AG09309 (cell line): Measurements from ENCODE around the gene CMTM7.

Source experiments
- DNase-seq: peaks from one replicate; pipeline ENCODE4 v3.0.0-alpha.2; 2010; ENCODE audit warnings: low read depth
- H3K4me3 ChIP-seq: 2 replicates; pipeline ENCODE4 v1.5.1; 2011; ENCODE audit warnings: mild to moderate bottlenecking, low read depth, low read length, moderate library complexity; ENCODE audit not compliant: control insufficient read depth
- TF ChIP-seq, protein P1 (sequence below): IDR thresholded peaks from 2 replicates; pipeline ENCODE4 v1.5.1; 2011; ENCODE audit warnings: mild to moderate bottlenecking, low read depth, low read length, inconsistent platforms; ENCODE audit not compliant: insufficient read depth, control insufficient read depth; ENCODE audit errors: missing control alignments

Gene CMTM7

DNA sequence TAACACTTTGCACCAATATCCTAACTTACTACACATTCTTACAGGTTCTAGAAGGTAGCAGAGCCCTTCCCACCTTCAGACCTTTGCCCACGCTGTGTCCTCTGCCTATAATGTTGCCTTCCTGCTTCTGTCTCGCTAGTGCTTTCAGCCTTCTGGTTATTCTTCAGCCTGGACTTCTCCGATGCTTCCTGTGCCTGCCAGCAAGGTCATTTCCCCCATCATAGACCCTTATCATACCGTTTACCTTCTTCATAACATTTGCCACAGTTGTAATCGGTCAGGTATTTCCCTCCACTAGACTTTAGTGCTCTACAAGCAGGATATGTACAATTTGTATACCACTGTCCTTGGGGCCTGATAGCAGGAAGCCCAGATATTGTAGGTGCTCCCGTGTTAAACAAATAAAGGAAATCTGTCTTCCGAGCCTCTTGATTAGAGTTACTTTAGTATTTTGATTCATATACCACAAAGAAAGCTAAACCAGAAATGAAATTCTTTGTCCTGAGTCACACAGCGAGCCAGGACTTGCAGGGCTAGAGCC is 35.8 kb upstream of the CMTM7 start:
- DNase-seq = no peak
- TF ChIP-seq, protein P1, sequence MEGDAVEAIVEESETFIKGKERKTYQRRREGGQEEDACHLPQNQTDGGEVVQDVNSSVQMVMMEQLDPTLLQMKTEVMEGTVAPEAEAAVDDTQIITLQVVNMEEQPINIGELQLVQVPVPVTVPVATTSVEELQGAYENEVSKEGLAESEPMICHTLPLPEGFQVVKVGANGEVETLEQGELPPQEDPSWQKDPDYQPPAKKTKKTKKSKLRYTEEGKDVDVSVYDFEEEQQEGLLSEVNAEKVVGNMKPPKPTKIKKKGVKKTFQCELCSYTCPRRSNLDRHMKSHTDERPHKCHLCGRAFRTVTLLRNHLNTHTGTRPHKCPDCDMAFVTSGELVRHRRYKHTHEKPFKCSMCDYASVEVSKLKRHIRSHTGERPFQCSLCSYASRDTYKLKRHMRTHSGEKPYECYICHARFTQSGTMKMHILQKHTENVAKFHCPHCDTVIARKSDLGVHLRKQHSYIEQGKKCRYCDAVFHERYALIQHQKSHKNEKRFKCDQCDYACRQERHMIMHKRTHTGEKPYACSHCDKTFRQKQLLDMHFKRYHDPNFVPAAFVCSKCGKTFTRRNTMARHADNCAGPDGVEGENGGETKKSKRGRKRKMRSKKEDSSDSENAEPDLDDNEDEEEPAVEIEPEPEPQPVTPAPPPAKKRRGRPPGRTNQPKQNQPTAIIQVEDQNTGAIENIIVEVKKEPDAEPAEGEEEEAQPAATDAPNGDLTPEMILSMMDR = no peak
- no peak overlapping the region for H3K4me3 ChIP-seq

DNA sequence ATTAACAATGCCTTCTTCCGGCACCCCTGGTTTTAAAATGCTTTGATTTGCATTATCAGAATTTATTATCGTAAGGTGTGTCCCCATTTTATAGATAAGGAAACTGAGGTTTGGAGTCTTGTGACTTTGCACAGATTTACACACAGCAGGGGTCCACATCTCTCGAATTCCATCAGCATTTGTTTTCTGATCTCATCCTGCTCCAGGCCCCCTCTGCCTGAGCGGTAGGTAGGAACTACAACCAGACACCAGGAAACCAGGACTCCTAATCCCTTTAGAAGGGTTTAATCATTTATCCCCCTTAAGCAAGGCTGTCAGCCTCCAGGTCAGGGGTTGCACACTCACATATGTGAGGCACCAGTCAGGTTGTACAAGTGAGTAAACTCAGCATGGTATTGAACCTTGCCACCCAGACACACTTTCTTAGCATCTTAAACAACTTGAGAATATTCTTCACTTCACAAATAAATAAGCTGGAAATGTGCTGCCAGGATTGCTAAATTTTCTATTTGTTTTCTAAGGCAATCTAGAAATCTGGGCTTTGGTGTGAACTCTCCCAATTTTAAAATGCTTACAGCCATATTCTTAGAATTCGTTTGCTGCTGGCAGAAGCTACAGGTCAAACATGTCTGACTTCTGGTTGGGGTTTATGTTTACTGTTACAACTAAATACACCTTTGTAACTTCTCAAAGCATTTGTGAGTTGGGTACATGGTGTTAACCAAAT is 31.7 kb upstream of the CMTM7 start:
- DNase-seq = no peak
- TF ChIP-seq, protein P1 = no peak
- H3K4me3 ChIP-seq = no peak overlapping the region

DNA sequence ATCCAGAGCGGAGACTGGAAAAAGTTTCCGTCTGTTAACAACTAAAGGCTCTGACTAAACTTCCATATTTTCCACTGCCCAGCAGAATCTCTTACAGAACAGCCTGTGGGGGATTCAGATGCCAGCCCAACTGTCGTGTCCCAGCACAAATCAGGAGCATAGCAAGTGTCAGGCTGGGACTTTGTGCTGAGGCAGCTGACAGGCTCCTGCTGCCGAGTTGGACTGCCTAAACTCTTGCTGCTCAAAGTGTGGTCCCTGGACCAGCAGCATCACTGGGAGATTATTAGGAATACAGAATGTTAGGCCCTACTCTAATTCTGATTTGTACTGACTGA is 31.2 kb upstream of the CMTM7 start:
- no peak overlapping the region for H3K4me3 ChIP-seq
- TF ChIP-seq, protein P1 = no peak
- no peak for DNase-seq

DNA sequence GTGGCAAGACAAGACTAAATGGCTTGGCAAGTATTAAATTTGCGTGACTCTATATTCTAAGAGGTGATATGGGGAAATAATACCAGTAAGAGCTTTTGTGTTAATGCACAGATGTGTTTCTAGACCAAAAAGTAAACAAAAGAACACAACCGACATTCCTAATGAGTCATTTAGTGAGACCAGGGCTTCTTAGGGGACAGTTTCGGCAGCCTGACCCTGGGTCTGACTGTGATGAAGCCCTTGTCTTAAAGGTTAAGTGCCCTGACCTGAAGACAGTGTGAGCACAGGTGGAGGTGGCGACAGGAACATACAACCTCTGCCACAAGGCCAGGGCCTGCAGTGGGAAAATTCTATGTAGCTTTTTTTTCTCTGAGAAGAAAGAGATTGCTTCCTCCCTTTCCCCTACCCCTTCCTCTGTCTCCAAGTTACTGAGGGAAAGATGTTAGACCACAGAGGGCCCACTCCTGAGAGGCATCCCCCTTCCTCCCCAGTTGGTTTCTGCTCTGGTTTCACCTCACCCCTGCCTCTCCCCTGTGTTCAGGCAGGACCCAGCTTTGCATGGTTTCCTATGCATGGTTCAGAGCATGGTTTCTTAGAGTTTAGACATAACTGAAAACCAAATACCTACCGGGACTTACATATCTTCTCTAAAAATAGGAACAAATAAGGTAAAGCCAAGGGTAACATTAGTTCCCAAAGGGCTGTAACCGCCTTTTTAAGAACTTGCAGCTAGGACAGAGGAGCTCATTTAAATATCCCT is 24.8 kb upstream of the CMTM7 start:
- no peak overlapping the region for H3K4me3 ChIP-seq
- DNase-seq = no peak

DNA sequence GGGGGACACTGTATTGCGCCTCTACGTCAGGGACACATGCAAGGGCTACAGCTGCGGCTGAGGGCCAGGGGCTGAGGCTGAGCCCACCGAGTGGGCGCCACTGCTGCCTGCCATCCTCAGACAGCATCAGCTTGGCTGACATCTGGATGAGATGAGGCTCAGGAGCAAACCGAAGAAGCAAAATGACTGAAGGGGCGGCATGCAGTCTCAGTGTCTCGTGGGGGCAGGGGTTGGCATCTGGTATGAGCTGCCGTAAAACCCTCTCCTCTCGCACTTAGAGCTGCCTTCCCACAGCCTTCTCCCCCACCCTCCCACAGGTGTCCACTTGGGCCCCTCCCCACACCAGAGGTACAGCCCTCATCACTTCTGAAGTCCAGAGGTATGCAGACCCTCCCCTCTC is 24.2 kb upstream of the CMTM7 start:
- TF ChIP-seq, protein P1 = no peak
- no peak overlapping the region for H3K4me3 ChIP-seq
- no peak for DNase-seq

More for the DNA sequence above, 24.8 kb upstream of the CMTM7 start:
- TF ChIP-seq, protein P1 = no peak

DNA sequence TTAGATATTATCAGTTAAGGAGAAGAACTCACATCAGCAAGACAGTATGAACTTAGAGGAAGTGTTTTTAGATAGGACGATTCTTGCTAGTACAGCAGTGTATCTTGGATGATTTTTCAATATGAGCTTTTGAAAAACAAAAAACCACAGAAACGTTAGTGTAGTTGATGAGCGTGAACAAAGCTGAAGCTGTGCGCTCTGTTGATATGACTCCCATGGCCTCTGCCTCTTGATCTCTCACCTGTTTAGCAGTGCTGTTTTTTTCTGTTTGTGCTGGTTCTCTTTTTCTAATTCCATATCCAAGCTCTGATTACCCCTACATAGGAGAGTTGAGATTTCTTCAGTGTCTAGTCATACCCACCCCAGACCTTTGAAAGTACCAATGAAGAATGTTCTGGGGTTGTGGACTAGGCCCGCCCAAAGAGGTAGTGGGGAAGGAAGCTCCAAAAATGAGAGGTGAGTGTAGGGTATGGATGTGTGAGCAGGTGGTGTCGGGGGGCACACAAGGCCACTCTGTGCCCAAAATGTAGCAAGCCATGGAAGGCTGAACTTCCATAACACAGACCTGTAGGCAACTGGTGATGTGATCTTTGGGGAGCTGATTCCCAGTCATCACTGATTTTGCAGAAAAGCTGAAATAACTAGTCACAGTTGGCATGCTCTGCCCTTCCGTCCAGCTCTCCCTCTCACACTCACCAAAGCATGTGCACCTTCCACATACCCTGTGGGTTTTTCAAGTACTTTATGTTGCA is 20.0 kb upstream of the CMTM7 start:
- H3K4me3 ChIP-seq = no peak overlapping the region
- TF ChIP-seq, protein P1 = no peak
- no peak for DNase-seq
